ENCODE data around the gene SLC6A19. TPM values are rescaled to one million over a fixed set of nuclear protein-coding genes. Genes with fewer than 3 reads are reported as not detected.

The SLC6A19 gene
- total and polyA plus RNA-seq, 2 of the 4 experiments (the other 2 are of a cell fraction) = not detected

- Histone ChIP-seq H3K27me3 (ENCODE audit: control insufficient read depth, insufficient read depth, low read length) (no peaks in the 10 kb centered on the region), H3K79me1 (ENCODE audit: low read depth in 1 of 2, low read length in 2 of 2) (no peaks in the 10 kb centered on the region), H3K9ac (ENCODE audit: low read depth, low read length) (no peak overlapping the region), H3K27ac (ENCODE audit: insufficient read depth, low read length) (no peak overlapping the region), H3K4me1 (ENCODE audit: control insufficient read depth, insufficient read depth, low read length) (no peaks in the 10 kb centered on the region), H3K4ac (ENCODE audit: low read depth, low read length) (no peak overlapping the region), H3K18ac (ENCODE audit: low read depth, low read length) (no peak overlapping the region), H4K20me1 (ENCODE audit: insufficient read depth, low read length) (no peaks in the 10 kb centered on the region), H2BK15ac (ENCODE audit: low read depth, low read length) (no peak overlapping the region), H2BK120ac (ENCODE audit: low read depth, low read length) (no peak overlapping the region), H3K23ac (ENCODE audit: low read depth, low read length) (no peak overlapping the region), H3K56ac (ENCODE audit: extremely low read depth, insufficient read depth, low read length) (no peak overlapping the region), H2AK5ac (ENCODE audit: low read depth, low read length) (no peak overlapping the region), H2AK9ac (replicated peaks; ENCODE audit: low read depth, low read length, poor library complexity) (no peak overlapping the region), H2BK5ac (ENCODE audit: low read depth, low read length, poor library complexity, severe bottlenecking) (no peak overlapping the region), H3K9me1 (ENCODE audit: insufficient read depth, low read length) (peaks cover 6% of the 10 kb centered on the region; the same call in 1 of the 2 replicates), H2AFZ (replicated peaks; ENCODE audit: low read length, poor library complexity) (no peak overlapping the region), H3K9me3 (ENCODE audit: control insufficient read depth, insufficient read depth, low read length) (peaks cover 24% of the 10 kb centered on the region), H3K14ac (replicated peaks; ENCODE audit: low read depth, low read length) (no peak overlapping the region), H3K4me3 (ENCODE audit: insufficient read depth, low read depth, low read length) (no peak overlapping the region), H4K5ac (ENCODE audit: low read depth, low read length) (no peak overlapping the region), H2BK20ac (ENCODE audit: low read depth, low read length) (no peak overlapping the region), H4K8ac (ENCODE audit: low read depth in 2 of 2, low read length in 2 of 2) (no peak overlapping the region), H3K4me2 (ENCODE audit: low read depth, low read length) (no peak overlapping the region), H3K36me3 (ENCODE audit: control insufficient read depth, insufficient read depth, low read length) (no peaks in the 10 kb centered on the region), H4K91ac (ENCODE audit: insufficient read depth, low read depth, low read length) (no peak overlapping the region)
- ATAC-seq (ENCODE audit: low read depth) (no peak), DNase-seq (no peak)
- dilution Hi-C loops (cut with HindIII; ENCODE audit: low sequenced_read_pairs, unreplicated experiment) = no loop called here
- ChIA-PET POLR2A (ENCODE audit: unreplicated experiment) (no interaction called here), CTCF (interaction anchor here (0.7 kb wide), 1 partner anchor 11 kb away, joined by 3 read pairs; no protein-coding TSS in a partner anchor)
- in situ Hi-C loops (cut with MboI; ENCODE audit: low sequenced_read_pairs) = no loop called here
- 84% methylated on average over 24 of the region's 38 CpGs; no CpG with 5 or more reads in 1 of the 2 experiments for WGBS, 2 experiments (ENCODE audit: extremely low coverage in 2 of 2, insufficient read length in 1 of 2)
- no TSS peak for BruUV-seq (replicated peaks)
- intact Hi-C loops (cut with micrococcal nuclease) = no loop called here
- no peak for TF ChIP-seq MXI1 (IDR thresholded peaks at IDR 0.05; ENCODE audit: borderline replicate concordance, low read depth, low read length)
- TF ChIP-seq USF2 (IDR thresholded peaks at IDR 0.05; ENCODE audit: low read depth, low read length) = no peak
- no peak for TF ChIP-seq CTCF (conservative IDR thresholded peaks at IDR 0.05; ENCODE audit: low read depth, low read length)
- TF ChIP-seq NFE2L2 (IDR thresholded peaks at IDR 0.05; ENCODE audit: low read depth, low read length) = no peak
- TF ChIP-seq RAD21 (IDR thresholded peaks at IDR 0.05; ENCODE audit: low read length) = no peak
- no peak for TF ChIP-seq RCOR1 (IDR thresholded peaks at IDR 0.05; ENCODE audit: insufficient replicate concordance, low read length)
- TF ChIP-seq ELK1 (IDR thresholded peaks at IDR 0.05; ENCODE audit: borderline replicate concordance, low read depth, low read length) = no peak
- no peak for TF ChIP-seq MAZ (IDR thresholded peaks at IDR 0.05; ENCODE audit: borderline replicate concordance, low read depth, low read length)
Measured at GRCh38 chr5:1216211-1216917, 15.0 kb downstream of the SLC6A19 start.

Data from IMR-90 (cell line).